Activated CD8-positive, alpha-beta memory T cell treated with anti-CD3 and anti-CD28 coated beads, Interleukin-2, amount 10 ng/mL, durations not matched to agents 7 days and 5 days (primary cell): ENCODE results near the gene KIAA0040. TPM values are rescaled to one million over a fixed set of nuclear protein-coding genes. Genes with fewer than 3 reads are reported as not detected.

ENCODE experiments used
- ATAC-seq: fragments of 150-1000 bp; cut with Tn5 transposase; one replicate; pipeline ENCODE4 v1.10.0; 2021; ENCODE audit warnings: moderate library complexity
- CTCF ChIA-PET: fragments of 350-600 bp; sonication (Branson Sonifier 250); formaldehyde crosslinking; loops from one replicate; lab custom pipeline; 2021; ENCODE audit warnings: antibody characterized with exemption; lab: Charles Lee
- DNase-seq: peaks from one replicate; pipeline ENCODE4 v3.0.0-alpha.2; 2020
- H3K27ac Mint-ChIP-seq: one replicate; pipeline ENCODE4 v1.8.0; 2021; ENCODE audit warnings: mild to moderate bottlenecking, mixed read lengths
- H3K27me3 Mint-ChIP-seq: one replicate; pipeline ENCODE4 v1.8.0; 2021; ENCODE audit warnings: mixed read lengths
- H3K36me3 Mint-ChIP-seq: one replicate; pipeline ENCODE4 v1.8.0; 2021; ENCODE audit warnings: mild to moderate bottlenecking, mixed read lengths
- H3K4me1 Mint-ChIP-seq: one replicate; pipeline ENCODE4 v1.8.0; 2021; ENCODE audit warnings: mixed read lengths
- H3K4me3 Mint-ChIP-seq: one replicate; pipeline ENCODE4 v1.8.0; 2021; ENCODE audit warnings: mild to moderate bottlenecking, moderate library complexity, mixed read lengths
- H3K9me3 Mint-ChIP-seq: one replicate; pipeline ENCODE4 v1.8.0; 2022; ENCODE audit warnings: low read depth, mixed read lengths
- total RNA-seq, 2 experiments: library from RNA; stranded (reverse); gene quantifications; one replicate each; pipeline ENCODE4 v1.2.3, GENCODE V29; 2021

KIAA0040 gene
- total RNA-seq: 10 to 100 TPM; 54.8 to 64.3 TPM

- CTCF ChIA-PET: interaction anchor here (0.6 to 5.8 kb wide), 8 partner anchors 9 to 126 kb away, joined by 3 to 43 read pairs (median 7); no protein-coding TSS in a partner anchor
- H3K4me1 Mint-ChIP-seq: peaks cover 49% of the 10 kb centered on the region
- no peaks in the 10 kb centered on the region for H3K27me3 Mint-ChIP-seq
Observed at GRCh38 chr1:175192630-175193526, at the start of gene KIAA0040. KIAA0040 (minus strand) TSS chr1:175192776; CDS start chr1:175161013, 31,763 bp downstream.

GRCh38 chr1:175237389-175237788 lies 44.8 kb upstream of the KIAA0040 start:
- CTCF ChIA-PET: no interaction called here
- Mint-ChIP-seq H3K9me3 (peaks cover 8% of the 10 kb centered on the region), H3K4me1 (peaks cover 29% of the 10 kb centered on the region), H3K27ac (peak overlapping the region; percentile 71), H3K4me3 (peak overlapping the region; percentile 33), H3K27me3 (no peaks in the 10 kb centered on the region), H3K36me3 (peaks cover 28% of the 10 kb centered on the region)
- no peak for ATAC-seq
- no peak for DNase-seq

More at GRCh38 chr1:175192630-175193526, at the start of gene KIAA0040:
- ATAC-seq (peak; percentile 73), DNase-seq (peak; percentile 73)
- no peaks in the 10 kb centered on the region for H3K9me3 Mint-ChIP-seq
- H3K27ac Mint-ChIP-seq: peak within 1 kb of the TSS; percentile 86
- H3K4me3 Mint-ChIP-seq: peak within 1 kb of the TSS; percentile 95
- peaks cover 30% of the 10 kb centered on the region for H3K36me3 Mint-ChIP-seq

- Mint-ChIP-seq H3K36me3 (peaks cover 28% of the 10 kb centered on the region), H3K27me3 (no peaks in the 10 kb centered on the region), H3K4me3 (no peak overlapping the region), H3K27ac (no peak overlapping the region), H3K9me3 (peaks cover 8% of the 10 kb centered on the region), H3K4me1 (peaks cover 29% of the 10 kb centered on the region)
- ATAC-seq (no peak), DNase-seq (no peak)
- CTCF ChIA-PET: interaction anchor here (0.7 to 1.7 kb wide), 3 partner anchors 18 to 105 kb away, joined by 3 to 5 read pairs (median 3); no protein-coding TSS in a partner anchor
Observed at GRCh38 chr1:175234639-175235038, 42.1 kb upstream of the KIAA0040 start.

- Mint-ChIP-seq H3K4me3 (no peak overlapping the region), H3K27me3 (no peaks in the 10 kb centered on the region), H3K9me3 (peaks cover 5% of the 10 kb centered on the region), H3K36me3 (peaks cover 16% of the 10 kb centered on the region), H3K4me1 (peaks cover 23% of the 10 kb centered on the region), H3K27ac (no peak overlapping the region)
- CTCF ChIA-PET: interaction anchor here (1.8 kb wide), 1 partner anchor 86 kb away, joined by 5 read pairs; no protein-coding TSS in a partner anchor
- DNase-seq: no peak
- ATAC-seq: no peak
Observed at GRCh38 chr1:175232335-175232734, 39.8 kb upstream of the KIAA0040 start.

- Mint-ChIP-seq H3K9me3 (no peaks in the 10 kb centered on the region), H3K4me3 (no peak overlapping the region), H3K36me3 (no peaks in the 10 kb centered on the region), H3K27ac (no peak overlapping the region), H3K4me1 (no peaks in the 10 kb centered on the region), H3K27me3 (no peaks in the 10 kb centered on the region)
- ATAC-seq (no peak), DNase-seq (no peak)
- CTCF ChIA-PET: interaction anchor here (1.4 to 2.4 kb wide), 3 partner anchors 71 to 199 kb away, joined by 3 to 9 read pairs (median 6); no protein-coding TSS in a partner anchor
Observed at GRCh38 chr1:175225805-175226129, 33.2 kb upstream of the KIAA0040 start.

- Mint-ChIP-seq H3K4me1 (no peaks in the 10 kb centered on the region), H3K36me3 (no peaks in the 10 kb centered on the region), H3K27me3 (no peaks in the 10 kb centered on the region), H3K27ac (no peak overlapping the region), H3K4me3 (no peak overlapping the region), H3K9me3 (no peaks in the 10 kb centered on the region)
- no peak for DNase-seq
- no peak for ATAC-seq
- CTCF ChIA-PET: interaction anchor here (1.1 to 2.4 kb wide), 2 partner anchors 13 to 68 kb away, joined by 3 to 7 read pairs; no protein-coding TSS in a partner anchor
Observed at GRCh38 chr1:175222296-175222938, 29.8 kb upstream of the KIAA0040 start.

GRCh38 chr1:175221557-175222175 lies 29.1 kb upstream of the KIAA0040 start:
- Mint-ChIP-seq H3K4me3 (no peak overlapping the region), H3K27ac (no peak overlapping the region), H3K4me1 (no peaks in the 10 kb centered on the region), H3K36me3 (no peaks in the 10 kb centered on the region), H3K9me3 (no peaks in the 10 kb centered on the region), H3K27me3 (no peaks in the 10 kb centered on the region)
- ATAC-seq (no peak), DNase-seq (no peak)
- CTCF ChIA-PET: interaction anchor here (1.0 to 2.4 kb wide), 3 partner anchors 13 to 70 kb away, joined by 3 to 7 read pairs (median 3); no protein-coding TSS in a partner anchor

GRCh38 chr1:175220853-175221556 lies 28.4 kb upstream of the KIAA0040 start:
- CTCF ChIA-PET: interaction anchor here (1.0 to 2.4 kb wide), 3 partner anchors 12 to 69 kb away, joined by 3 to 7 read pairs (median 3); no protein-coding TSS in a partner anchor
- Mint-ChIP-seq H3K4me1 (no peaks in the 10 kb centered on the region), H3K27me3 (no peaks in the 10 kb centered on the region), H3K4me3 (no peak overlapping the region), H3K27ac (no peak overlapping the region), H3K36me3 (no peaks in the 10 kb centered on the region), H3K9me3 (no peaks in the 10 kb centered on the region)
- ATAC-seq (no peak), DNase-seq (no peak)

GRCh38 chr1:175219774-175220173 lies 27.2 kb upstream of the KIAA0040 start:
- CTCF ChIA-PET: interaction anchor here (0.9 to 1.3 kb wide), 2 partner anchors 10 to 73 kb away, joined by 3 to 4 read pairs; no protein-coding TSS in a partner anchor
- no peak overlapping the region for H3K4me3 Mint-ChIP-seq
- H3K27ac Mint-ChIP-seq: no peak overlapping the region
- no peaks in the 10 kb centered on the region for H3K4me1 Mint-ChIP-seq
- H3K27me3 Mint-ChIP-seq: no peaks in the 10 kb centered on the region
- H3K36me3 Mint-ChIP-seq: no peaks in the 10 kb centered on the region
- no peak for DNase-seq
- ATAC-seq: no peak
- H3K9me3 Mint-ChIP-seq: no peaks in the 10 kb centered on the region

GRCh38 chr1:175218786-175219434 lies 26.3 kb upstream of the KIAA0040 start:
- Mint-ChIP-seq H3K36me3 (no peaks in the 10 kb centered on the region), H3K27me3 (no peaks in the 10 kb centered on the region), H3K4me3 (no peak overlapping the region), H3K9me3 (no peaks in the 10 kb centered on the region), H3K27ac (no peak overlapping the region), H3K4me1 (no peaks in the 10 kb centered on the region)
- ATAC-seq: no peak
- no peak for DNase-seq
- CTCF ChIA-PET: interaction anchor here (0.9 to 1.3 kb wide), 2 partner anchors 10 to 73 kb away, joined by 3 to 4 read pairs; no protein-coding TSS in a partner anchor

GRCh38 chr1:175217721-175218531 lies 25.4 kb upstream of the KIAA0040 start:
- H3K9me3 Mint-ChIP-seq: peaks cover 3% of the 10 kb centered on the region
- DNase-seq: no peak
- H3K27ac Mint-ChIP-seq: no peak overlapping the region
- ATAC-seq: no peak
- CTCF ChIA-PET: interaction anchor here (1.1 kb wide), 1 partner anchor 66 kb away, joined by 3 read pairs; no protein-coding TSS in a partner anchor
- H3K4me3 Mint-ChIP-seq: no peak overlapping the region
- peaks cover 7% of the 10 kb centered on the region for H3K36me3 Mint-ChIP-seq
- H3K27me3 Mint-ChIP-seq: no peaks in the 10 kb centered on the region
- H3K4me1 Mint-ChIP-seq: no peaks in the 10 kb centered on the region
